Rectal smooth muscle tissue (tissue), 1 donor: ENCODE data around the gene ZNF669.

Experiments used
- H3K27ac ChIP-seq: one replicate; pipeline ENCODE4 v1.7.0; 2013; ENCODE audit warnings: low read depth, low read length, inconsistent platforms
- H3K27me3 ChIP-seq: one replicate; pipeline ENCODE4 v1.7.0; 2013; ENCODE audit warnings: low read length; ENCODE audit not compliant: control insufficient read depth, insufficient read depth
- H3K36me3 ChIP-seq: one replicate; pipeline ENCODE4 v1.7.0; 2013; ENCODE audit warnings: low read length; ENCODE audit not compliant: control insufficient read depth, insufficient read depth
- H3K4me1 ChIP-seq: one replicate; pipeline ENCODE4 v1.7.0; 2013; ENCODE audit warnings: low read length; ENCODE audit not compliant: control insufficient read depth, insufficient read depth
- H3K4me3 ChIP-seq: one replicate; pipeline ENCODE4 v1.7.0; 2013; ENCODE audit warnings: low read length
- H3K9ac ChIP-seq: one replicate; pipeline ENCODE4 v1.7.0; 2013; ENCODE audit warnings: low read length

The ZNF669 gene

GRCh38 chr1:247084771-247085170, 19.4 kb downstream of the ZNF669 start:
- Histone ChIP-seq H3K36me3 (no peaks in the 10 kb centered on the region), H3K27me3 (no peaks in the 10 kb centered on the region), H3K4me1 (no peaks in the 10 kb centered on the region), H3K9ac (no peak overlapping the region), H3K27ac (no peak overlapping the region), H3K4me3 (no peak overlapping the region)

GRCh38 chr1:247079141-247079874, 24.8 kb downstream of the ZNF669 start:
- H3K4me1 ChIP-seq = no peaks in the 10 kb centered on the region
- peak overlapping the region; percentile 93 for H3K4me3 ChIP-seq
- H3K27me3 ChIP-seq = no peaks in the 10 kb centered on the region
- H3K36me3 ChIP-seq = no peaks in the 10 kb centered on the region
- H3K27ac ChIP-seq = no peak overlapping the region
- no peak overlapping the region for H3K9ac ChIP-seq

DNA sequence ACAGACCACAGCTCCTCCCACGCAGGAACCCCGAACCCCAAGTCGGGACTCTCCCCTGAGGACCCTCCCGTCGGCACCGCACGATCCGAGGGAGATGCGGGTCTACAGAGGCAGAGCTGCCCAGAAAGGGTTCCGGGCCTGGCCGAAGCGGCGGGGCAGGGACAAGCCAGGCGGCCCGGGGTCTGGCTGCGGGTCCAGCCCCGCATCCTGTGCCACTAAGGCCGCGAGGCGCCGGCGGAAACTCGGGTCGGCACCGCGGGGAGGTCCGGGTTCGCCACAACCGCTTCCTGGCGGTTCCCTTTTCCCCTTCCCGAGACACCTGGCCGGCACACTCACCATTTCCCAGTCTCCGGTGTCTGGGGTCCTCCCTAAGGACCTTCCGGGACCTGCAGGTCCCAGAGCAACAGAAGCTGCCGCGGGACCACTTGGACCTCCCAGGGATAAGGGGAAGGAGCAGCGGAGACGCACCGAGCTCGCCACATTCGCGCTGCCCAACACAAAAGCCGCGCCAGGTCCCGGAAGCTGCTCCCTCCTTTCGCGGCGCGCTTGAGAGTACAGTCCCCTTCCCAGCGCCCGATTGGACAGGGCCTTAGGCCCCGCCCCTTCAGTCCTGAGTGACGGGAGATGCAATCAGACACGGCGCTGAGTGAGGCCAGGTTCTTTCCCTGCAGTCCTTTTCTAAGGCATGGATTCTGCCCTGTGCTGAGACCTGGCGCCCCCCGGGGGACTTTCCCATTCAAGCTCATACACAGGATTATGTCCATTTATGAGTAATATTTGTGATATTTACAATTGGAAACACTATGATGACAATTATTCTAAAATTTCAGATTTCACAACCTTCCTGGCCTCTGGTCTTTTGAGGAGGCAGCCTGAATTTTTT, 25.7 kb downstream of the ZNF669 start, which contains the start of gene ZNF670:
Gene ZNF670, minus strand, starts transcription at position 554 of the 883 bp plus-strand sequence. Its CDS starts 215 bp downstream, at position 339.
- Histone ChIP-seq H3K36me3 (no peaks in the 10 kb centered on the region), H3K4me3 (peak within 1 kb of the TSS; percentile 93), H3K9ac (peak within 1 kb of the TSS; percentile 50), H3K4me1 (no peaks in the 10 kb centered on the region), H3K27me3 (no peaks in the 10 kb centered on the region), H3K27ac (peak within 1 kb of the TSS; percentile 67)

- Histone ChIP-seq H3K27ac (no peak overlapping the region), H3K27me3 (no peaks in the 10 kb centered on the region), H3K9ac (peak overlapping the region; percentile 50), H3K4me3 (peak overlapping the region; percentile 93), H3K36me3 (no peaks in the 10 kb centered on the region), H3K4me1 (no peaks in the 10 kb centered on the region)
Observed at GRCh38 chr1:247077876-247078257, 26.3 kb downstream of the ZNF669 start.

DNA sequence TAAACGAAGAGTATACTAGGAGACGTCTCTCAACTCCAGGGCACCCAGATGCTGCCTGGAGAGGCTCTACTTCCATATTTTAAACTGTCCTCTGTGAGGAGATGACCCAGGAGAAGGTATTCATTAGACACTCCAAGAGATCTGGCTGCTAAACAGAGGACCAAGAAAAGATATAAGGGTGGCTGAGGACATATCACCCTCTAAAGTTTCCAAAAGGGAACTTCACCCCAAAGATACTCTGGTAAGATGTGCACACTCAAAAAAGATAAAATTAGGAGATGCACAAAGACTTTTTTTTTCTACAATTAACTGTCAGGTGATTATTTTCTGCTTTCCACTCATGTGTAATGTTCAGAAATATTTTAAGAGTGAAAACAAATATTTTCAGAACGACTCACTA, 26.9 kb downstream of the ZNF669 start:
- Histone ChIP-seq H3K4me1 (no peaks in the 10 kb centered on the region), H3K27ac (no peak overlapping the region), H3K4me3 (no peak overlapping the region), H3K9ac (no peak overlapping the region), H3K27me3 (no peaks in the 10 kb centered on the region), H3K36me3 (no peaks in the 10 kb centered on the region)

DNA sequence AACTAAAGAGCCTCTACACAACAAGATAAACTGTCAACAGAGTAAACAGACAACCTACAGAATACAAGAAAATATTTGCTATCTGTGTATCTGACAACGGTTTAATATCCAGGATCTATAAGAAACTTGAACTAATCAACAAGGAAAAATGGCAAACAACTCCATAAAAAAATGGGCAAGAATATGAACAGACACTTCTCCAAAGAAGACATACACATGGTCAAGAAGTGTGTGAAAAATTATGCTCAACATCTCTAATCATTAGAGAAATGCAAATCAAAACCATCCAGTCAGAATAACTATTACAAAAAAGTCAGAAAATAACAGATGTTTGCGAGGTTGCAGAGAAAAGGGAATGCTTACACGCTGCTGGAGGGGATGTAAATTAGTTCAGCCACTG, 33.5 kb downstream of the ZNF669 start:
- H3K27me3 ChIP-seq = no peaks in the 10 kb centered on the region
- H3K4me3 ChIP-seq = no peak overlapping the region
- no peaks in the 10 kb centered on the region for H3K36me3 ChIP-seq
- no peak overlapping the region for H3K9ac ChIP-seq
- no peaks in the 10 kb centered on the region for H3K4me1 ChIP-seq
- H3K27ac ChIP-seq = no peak overlapping the region

DNA sequence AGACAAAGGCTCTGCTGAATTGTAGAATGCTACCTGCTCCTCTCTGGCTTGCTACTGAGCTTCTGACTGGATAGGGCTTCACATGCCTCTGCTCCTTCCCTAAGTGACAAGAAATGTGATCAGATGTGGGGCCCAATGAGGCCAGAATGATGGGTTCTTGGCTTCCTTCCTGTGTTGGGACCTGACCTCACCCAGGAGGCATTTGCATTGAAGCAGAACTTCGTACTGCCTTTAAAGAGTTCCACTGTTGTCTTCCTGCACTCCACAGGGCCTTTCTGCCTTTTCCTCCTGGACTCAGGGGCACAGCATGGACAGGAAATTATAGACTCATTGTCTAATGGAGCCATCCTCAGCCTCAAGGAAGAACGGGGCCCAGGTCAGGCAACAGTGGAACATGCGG, 39.9 kb downstream of the ZNF669 start:
- H3K4me1 ChIP-seq = no peaks in the 10 kb centered on the region
- H3K27ac ChIP-seq = no peak overlapping the region
- H3K9ac ChIP-seq = no peak overlapping the region
- peaks cover 3% of the 10 kb centered on the region for H3K36me3 ChIP-seq
- H3K27me3 ChIP-seq = no peaks in the 10 kb centered on the region
- no peak overlapping the region for H3K4me3 ChIP-seq

DNA sequence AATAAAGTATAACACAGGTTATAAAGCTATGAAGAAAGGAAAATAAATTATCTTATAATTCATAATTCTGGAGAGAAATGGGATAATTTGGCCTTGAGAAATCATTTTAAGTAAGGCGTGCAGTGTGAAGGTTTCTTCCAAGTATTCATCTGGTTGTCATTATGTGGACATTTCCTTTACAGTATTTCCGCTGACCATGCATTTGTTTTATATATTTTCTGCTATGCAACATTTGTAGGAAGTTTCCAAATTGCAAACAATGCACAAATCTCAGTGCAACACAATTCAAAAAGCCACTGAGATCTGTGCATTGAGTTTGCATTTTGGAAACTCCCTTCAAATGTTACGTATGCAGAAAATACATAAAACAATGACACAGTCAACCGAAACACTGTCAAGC, 43.4 kb downstream of the ZNF669 start:
- no peaks in the 10 kb centered on the region for H3K4me1 ChIP-seq
- peaks cover 3% of the 10 kb centered on the region for H3K36me3 ChIP-seq
- no peaks in the 10 kb centered on the region for H3K27me3 ChIP-seq
- H3K9ac ChIP-seq = no peak overlapping the region
- no peak overlapping the region for H3K27ac ChIP-seq
- no peak overlapping the region for H3K4me3 ChIP-seq

DNA sequence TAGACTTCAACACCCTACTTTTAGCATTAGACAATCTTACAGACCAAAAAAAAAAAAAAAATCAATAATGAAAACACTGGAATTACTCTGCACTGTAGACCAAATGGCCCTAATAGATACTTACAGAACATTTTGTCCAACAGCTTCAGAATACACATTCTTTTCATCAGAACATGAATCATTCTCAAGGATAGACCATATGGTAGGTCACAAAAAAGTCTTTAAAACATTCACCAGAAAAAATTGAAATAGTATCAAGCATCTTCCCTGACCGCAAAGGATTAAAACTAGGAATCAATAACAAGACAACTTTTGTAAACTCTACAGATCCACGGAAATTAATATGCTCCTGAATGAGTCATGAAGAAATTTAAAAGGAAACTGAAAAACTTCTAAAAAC, 48.1 kb downstream of the ZNF669 start:
- Histone ChIP-seq H3K27me3 (no peaks in the 10 kb centered on the region), H3K4me3 (no peak overlapping the region), H3K9ac (no peak overlapping the region), H3K4me1 (no peaks in the 10 kb centered on the region), H3K27ac (no peak overlapping the region), H3K36me3 (no peaks in the 10 kb centered on the region)

DNA sequence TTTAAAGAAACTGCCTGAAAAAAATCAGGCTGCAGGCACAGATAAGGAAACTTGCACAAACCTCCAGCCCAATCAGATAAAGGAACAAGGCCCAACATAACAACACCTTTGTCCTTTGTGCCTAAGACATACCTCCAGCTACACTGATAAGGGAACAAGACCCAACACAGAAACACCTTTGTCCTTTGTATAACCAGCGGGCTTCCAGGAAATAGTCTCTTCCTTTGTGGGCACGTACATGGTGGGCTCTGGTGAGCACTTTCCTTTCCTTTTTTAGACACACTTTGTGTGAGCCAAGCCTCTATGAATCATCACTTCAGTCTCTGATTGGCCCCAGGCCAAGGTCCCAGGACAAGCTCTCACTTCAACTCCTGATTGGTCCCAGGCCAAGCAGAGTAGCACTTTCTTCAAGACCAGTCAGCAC, 49.2 kb downstream of the ZNF669 start:
- H3K27ac ChIP-seq = no peak overlapping the region
- no peaks in the 10 kb centered on the region for H3K4me1 ChIP-seq
- H3K36me3 ChIP-seq = no peaks in the 10 kb centered on the region
- no peak overlapping the region for H3K9ac ChIP-seq
- no peak overlapping the region for H3K4me3 ChIP-seq
- no peaks in the 10 kb centered on the region for H3K27me3 ChIP-seq
